ENCODE measurements around the gene PHACTR3. TPM values are rescaled to one million over a fixed set of nuclear protein-coding genes. Genes with fewer than 3 reads are reported as not detected.

PHACTR3 gene
- total RNA-seq, 2 donors from 2014 or later = 0.13 TPM; not detected in 1

DNA sequence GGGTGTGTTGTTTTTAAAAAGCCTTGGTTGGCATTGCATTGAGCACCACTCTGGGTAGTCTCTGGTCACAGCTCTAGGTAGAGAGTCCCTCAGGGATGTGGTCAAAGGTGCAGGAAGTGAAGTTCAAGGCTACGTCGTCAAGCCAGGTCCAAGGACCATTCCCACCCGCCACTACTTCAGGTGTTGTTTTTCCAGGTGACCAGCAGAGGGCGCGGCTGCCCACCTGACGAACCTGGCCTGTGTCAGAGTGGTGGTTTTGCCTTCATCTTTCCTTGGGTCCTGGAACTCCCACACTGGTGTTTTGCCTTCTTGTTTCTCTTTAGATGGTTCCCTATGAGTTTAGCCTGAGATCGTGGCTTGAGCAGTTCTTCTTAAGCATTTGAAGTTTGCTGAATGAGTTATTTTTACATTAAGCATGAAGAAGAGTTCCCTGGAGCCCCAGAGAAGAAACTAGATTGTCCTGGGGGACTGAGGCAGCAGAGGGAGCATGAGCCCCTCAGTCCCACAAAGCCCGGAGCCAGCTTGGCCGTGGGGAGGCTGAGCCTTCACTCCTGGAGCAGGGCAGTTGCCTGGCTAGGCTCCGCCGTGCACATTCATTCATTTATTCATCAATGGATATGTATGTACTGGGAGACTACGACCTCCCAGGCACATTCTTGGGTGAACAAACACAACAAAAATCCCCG is 5.6 kb upstream of the PHACTR3 start:
- no peak overlapping the region for H3K4me3 Mint-ChIP-seq
- H3K4me1 ChIP-seq (ENCODE audit: control insufficient read depth, insufficient read depth, low read length) = no peaks in the 10 kb centered on the region
- no peaks in the 10 kb centered on the region for H3K36me3 Mint-ChIP-seq (ENCODE audit: low read depth)
- H3K27me3 ChIP-seq (ENCODE audit: control insufficient read depth, insufficient read depth, low read length, poor library complexity, severe bottlenecking) = peaks cover 48% of the 10 kb centered on the region
- H3K27ac ChIP-seq (ENCODE audit: low read depth, low read length) = no peak overlapping the region
- 40 to 43% methylated on average over 6 to 13 of the region's 13 CpGs for WGBS, 2 experiments (ENCODE audit: insufficient coverage in 1 of 2, insufficient read length in 1 of 2)
- H3K4me1 Mint-ChIP-seq = no peaks in the 10 kb centered on the region
- H3K27me3 Mint-ChIP-seq (ENCODE audit: insufficient read depth) = peaks cover 79% of the 10 kb centered on the region
- no peak overlapping the region for H3K27ac Mint-ChIP-seq
- TF ChIP-seq, protein P1, sequence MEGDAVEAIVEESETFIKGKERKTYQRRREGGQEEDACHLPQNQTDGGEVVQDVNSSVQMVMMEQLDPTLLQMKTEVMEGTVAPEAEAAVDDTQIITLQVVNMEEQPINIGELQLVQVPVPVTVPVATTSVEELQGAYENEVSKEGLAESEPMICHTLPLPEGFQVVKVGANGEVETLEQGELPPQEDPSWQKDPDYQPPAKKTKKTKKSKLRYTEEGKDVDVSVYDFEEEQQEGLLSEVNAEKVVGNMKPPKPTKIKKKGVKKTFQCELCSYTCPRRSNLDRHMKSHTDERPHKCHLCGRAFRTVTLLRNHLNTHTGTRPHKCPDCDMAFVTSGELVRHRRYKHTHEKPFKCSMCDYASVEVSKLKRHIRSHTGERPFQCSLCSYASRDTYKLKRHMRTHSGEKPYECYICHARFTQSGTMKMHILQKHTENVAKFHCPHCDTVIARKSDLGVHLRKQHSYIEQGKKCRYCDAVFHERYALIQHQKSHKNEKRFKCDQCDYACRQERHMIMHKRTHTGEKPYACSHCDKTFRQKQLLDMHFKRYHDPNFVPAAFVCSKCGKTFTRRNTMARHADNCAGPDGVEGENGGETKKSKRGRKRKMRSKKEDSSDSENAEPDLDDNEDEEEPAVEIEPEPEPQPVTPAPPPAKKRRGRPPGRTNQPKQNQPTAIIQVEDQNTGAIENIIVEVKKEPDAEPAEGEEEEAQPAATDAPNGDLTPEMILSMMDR (conservative IDR thresholded peaks at IDR 0.05) = peak; percentile 93
- H3K36me3 ChIP-seq (ENCODE audit: control insufficient read depth, insufficient read depth, low read length) = no peaks in the 10 kb centered on the region
- H3K9ac ChIP-seq (ENCODE audit: extremely low read depth, low read length, poor library complexity, severe bottlenecking) = no peak overlapping the region
- H3K9me3 Mint-ChIP-seq = no peaks in the 10 kb centered on the region
- H3K4me3 ChIP-seq (ENCODE audit: low read length) = no peak overlapping the region
- H3K9me3 ChIP-seq (ENCODE audit: control insufficient read depth, low read length) = peaks cover 4% of the 10 kb centered on the region
- peak; percentile 86 for DNase-seq

DNA sequence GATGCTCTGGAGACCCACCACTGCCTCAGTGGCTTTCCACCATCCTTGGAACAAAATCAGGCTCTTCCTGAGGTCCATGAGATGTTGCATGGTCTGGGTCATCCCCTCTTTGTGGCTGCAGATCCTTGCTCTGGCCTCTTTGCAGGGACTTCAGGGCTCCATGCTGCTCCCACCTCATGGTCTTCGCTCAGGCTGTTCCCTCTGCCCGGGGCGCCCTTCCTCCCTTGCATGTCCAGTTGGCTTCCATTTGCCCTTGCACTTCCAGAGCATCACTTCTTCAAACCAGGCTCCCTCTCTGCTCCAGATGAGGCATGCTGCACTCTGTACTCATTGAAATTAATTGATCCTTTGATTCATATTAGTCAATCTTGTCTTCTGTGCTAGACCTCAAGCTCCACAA is 4.4 kb upstream of the PHACTR3 start:
- H3K27ac Mint-ChIP-seq = no peak overlapping the region
- Histone ChIP-seq H3K36me3 (ENCODE audit: control insufficient read depth, insufficient read depth, low read length) (no peaks in the 10 kb centered on the region), H3K4me3 (ENCODE audit: low read length) (no peak overlapping the region), H3K27ac (ENCODE audit: low read depth, low read length) (no peak overlapping the region), H3K4me1 (ENCODE audit: control insufficient read depth, insufficient read depth, low read length) (no peaks in the 10 kb centered on the region), H3K9ac (ENCODE audit: extremely low read depth, low read length, poor library complexity, severe bottlenecking) (no peak overlapping the region), H3K27me3 (ENCODE audit: control insufficient read depth, insufficient read depth, low read length, poor library complexity, severe bottlenecking) (peaks cover 51% of the 10 kb centered on the region), H3K9me3 (ENCODE audit: control insufficient read depth, low read length) (no peaks in the 10 kb centered on the region)
- TF ChIP-seq, protein P1 (conservative IDR thresholded peaks at IDR 0.05) = no peak
- H3K36me3 Mint-ChIP-seq (ENCODE audit: low read depth) = no peaks in the 10 kb centered on the region
- no peaks in the 10 kb centered on the region for H3K4me1 Mint-ChIP-seq
- H3K27me3 Mint-ChIP-seq (ENCODE audit: insufficient read depth) = peaks cover 77% of the 10 kb centered on the region
- H3K4me3 Mint-ChIP-seq = no peak overlapping the region
- no peaks in the 10 kb centered on the region for H3K9me3 Mint-ChIP-seq
- DNase-seq = no peak
- 87% methylated on average over 3 of the region's 3 CpGs; no CpG with 5 or more reads in 1 of the 2 experiments for WGBS, 2 experiments (ENCODE audit: insufficient coverage in 1 of 2, insufficient read length in 1 of 2)

DNA sequence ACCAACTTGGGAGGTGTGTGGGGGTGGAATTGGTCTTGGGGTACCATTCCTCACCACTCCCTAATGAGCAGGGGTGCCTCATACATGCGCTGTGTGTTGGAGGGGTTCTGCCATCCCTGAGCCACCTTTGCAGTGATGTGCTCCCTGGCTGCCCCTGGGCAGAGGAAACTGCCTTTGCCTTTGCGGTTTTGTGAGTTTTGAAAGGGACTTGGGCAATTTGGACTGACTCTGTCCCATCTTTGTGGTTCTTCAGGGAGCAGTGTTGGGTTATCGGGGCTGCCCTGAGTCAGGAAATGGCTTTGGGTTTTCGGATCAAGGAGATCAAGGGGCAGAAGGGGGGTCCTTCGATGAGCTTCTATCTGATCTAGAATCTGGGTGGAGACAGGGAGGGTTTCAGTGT is 3.9 kb upstream of the PHACTR3 start:
- 60 to 80% methylated on average over 2 to 5 of the region's 5 CpGs for WGBS, 2 experiments (ENCODE audit: insufficient coverage in 1 of 2, insufficient read length in 1 of 2)
- no peak for DNase-seq
- H3K27me3 ChIP-seq (ENCODE audit: control insufficient read depth, insufficient read depth, low read length, poor library complexity, severe bottlenecking) = peaks cover 57% of the 10 kb centered on the region
- H3K27ac ChIP-seq (ENCODE audit: low read depth, low read length) = no peak overlapping the region
- H3K27me3 Mint-ChIP-seq (ENCODE audit: insufficient read depth) = peaks cover 78% of the 10 kb centered on the region
- H3K9me3 ChIP-seq (ENCODE audit: control insufficient read depth, low read length) = no peaks in the 10 kb centered on the region
- no peak overlapping the region for H3K27ac Mint-ChIP-seq
- TF ChIP-seq, protein P1 (conservative IDR thresholded peaks at IDR 0.05) = no peak
- no peaks in the 10 kb centered on the region for H3K36me3 ChIP-seq (ENCODE audit: control insufficient read depth, insufficient read depth, low read length)
- H3K4me3 Mint-ChIP-seq = no peak overlapping the region
- no peaks in the 10 kb centered on the region for H3K4me1 ChIP-seq (ENCODE audit: control insufficient read depth, insufficient read depth, low read length)
- no peak overlapping the region for H3K4me3 ChIP-seq (ENCODE audit: low read length)
- no peaks in the 10 kb centered on the region for H3K4me1 Mint-ChIP-seq
- no peaks in the 10 kb centered on the region for H3K9me3 Mint-ChIP-seq
- no peaks in the 10 kb centered on the region for H3K36me3 Mint-ChIP-seq (ENCODE audit: low read depth)
- no peak overlapping the region for H3K9ac ChIP-seq (ENCODE audit: extremely low read depth, low read length, poor library complexity, severe bottlenecking)
